Measurements from ENCODE around the gene EHD2.
"Not testable (repeated sequence)": the region's sequence is repeated elsewhere in the genome, so short reads cannot be mapped to it uniquely, and the experiment has no call there.

EHD2 gene

GRCh38 chr19:47752440-47753211 lies 39.4 kb downstream of the EHD2 start:
- DNase-seq, result no peak

DNA sequence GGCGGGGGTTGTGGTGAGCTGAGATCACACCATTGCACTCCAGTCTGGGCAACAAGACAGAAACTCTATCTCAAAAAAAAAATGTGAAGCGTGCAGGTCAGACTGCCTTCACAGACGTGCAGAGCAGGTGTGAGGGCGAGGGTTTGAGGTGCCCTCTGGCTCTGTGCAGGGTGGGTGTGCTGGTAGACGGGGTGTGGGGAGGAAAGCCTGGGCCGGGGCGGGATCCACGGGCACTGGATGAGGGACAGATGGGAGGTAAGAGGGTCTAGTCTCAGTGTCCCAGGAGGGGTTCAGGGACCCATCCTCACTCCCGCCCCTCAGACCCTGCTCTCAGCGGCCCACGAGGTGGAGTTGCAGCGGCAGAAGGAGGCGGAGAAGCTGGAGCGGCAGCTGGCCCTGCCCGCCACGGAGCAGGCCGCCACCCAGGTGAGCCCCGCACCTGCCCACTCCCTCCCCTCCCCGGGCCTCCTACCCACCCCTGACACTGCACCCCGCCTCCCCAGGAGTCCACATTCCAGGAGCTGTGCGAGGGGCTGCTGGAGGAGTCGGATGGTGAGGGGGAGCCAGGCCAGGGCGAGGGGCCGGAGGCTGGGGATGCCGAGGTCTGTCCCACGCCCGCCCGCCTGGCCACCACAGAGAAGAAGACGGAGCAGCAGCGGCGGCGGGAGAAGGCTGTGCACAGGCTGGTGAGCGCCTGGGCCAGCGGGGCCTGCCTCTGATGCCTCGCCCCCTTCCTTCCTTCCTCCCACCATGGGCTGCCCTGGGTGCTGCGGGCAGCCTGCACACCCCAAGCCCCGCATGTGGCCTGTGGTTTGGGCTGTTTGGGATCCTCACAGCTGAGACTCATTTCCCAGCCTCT lies 41.2 kb downstream of the EHD2 start:
- DNase-seq, result no peak

- DNase-seq, result no peak
Observed at GRCh38 chr19:47755065-47755761, 42.0 kb downstream of the EHD2 start.

DNA sequence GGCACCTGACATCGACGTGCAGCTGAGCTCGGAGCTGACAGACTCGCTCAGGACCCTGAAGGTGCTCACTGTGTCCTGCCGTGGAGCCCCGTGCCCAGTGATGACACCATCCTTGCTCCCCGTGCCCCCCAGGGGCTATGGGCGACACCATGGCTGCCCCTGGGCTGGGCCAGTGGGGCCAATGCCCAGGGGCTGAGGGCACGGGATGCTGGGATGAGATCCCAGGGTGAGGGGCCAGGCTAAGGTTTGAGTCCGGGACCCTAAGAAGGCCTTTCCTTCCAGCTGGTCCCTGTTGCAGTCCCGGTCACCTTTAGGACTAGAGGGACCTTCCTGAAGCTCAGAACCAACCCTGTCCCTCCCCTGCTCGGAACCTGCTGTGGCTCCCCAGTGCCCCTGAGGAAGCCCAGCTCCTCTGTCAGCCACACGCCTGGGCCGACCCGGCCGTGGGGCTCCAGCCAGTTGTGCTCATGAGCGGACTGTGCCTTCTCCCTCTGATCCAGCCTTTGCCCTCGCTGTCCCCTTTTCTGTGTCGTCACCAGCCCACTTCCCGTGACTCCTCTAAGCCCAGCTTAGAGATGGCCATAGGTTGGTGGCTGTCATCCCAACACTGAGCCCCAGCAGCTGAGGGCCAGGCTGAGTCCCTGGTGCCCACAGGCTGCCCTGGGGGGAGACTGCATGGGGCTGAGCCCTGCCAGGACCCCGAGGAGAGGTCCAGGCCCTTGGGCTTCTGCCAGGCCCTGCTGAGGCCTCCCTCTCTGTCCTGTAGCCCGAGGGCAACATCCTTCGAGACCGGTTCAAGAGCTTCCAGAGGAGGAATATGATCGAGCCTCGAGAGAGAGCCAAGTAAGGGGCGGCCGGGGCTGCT lies 42.8 kb downstream of the EHD2 start:
- no peak for DNase-seq

GRCh38 chr19:47756627-47756929 lies 43.4 kb downstream of the EHD2 start:
- no peak for DNase-seq

DNA sequence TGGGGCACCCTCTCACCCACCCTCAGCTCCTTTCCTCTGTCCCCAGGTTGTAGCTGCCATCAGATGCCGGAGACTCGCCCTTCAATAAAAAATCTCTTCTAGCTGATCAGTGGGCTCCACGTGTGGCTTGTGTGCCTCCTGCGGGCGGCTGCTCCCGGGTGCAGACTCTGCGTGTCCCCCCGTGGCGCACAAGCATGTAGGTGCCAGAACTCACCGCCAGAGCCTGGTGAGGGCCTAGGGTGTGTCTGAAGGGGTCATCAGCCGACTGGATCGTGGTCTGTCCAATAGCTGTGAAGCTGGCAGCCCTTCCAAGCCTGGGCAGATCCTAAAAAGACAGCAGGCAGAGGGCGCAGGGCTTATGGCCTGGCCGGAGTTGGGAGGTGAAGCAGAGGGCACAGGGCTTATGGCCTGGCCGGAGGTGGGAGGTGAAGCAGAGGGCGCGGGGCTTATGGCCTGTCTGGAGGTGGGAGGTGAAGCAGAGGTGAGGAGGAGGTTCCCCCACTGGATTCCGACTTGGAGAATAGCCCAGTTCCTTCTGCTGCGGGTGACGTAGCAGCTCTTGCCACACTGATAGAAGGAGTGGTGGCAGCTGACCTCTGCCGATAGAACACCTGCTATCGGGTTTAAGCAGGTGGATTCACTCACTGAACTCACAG lies 43.9 kb downstream of the EHD2 start:
- DNase-seq, result no peak

- DNase-seq, result no peak
Observed at GRCh38 chr19:47757617-47758442, 44.6 kb downstream of the EHD2 start.

DNA sequence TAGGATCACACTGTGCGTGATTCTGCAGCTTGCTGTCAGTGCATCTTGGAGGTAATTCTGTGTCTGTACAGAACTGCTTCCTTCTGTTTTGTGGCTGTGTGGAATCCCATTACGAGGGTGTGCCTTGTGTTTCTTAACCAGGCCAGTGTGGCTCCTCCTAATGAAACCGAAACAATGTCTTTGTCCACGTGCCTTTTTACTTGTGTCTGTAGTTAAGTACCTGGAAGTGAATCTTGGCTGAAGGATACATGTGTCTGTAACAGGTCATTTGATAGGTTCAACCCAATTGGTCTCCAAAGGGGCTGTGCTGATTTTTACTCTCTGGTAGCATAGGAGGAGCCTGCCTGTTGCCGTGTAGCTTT lies 45.2 kb downstream of the EHD2 start:
- no peak for DNase-seq

DNA sequence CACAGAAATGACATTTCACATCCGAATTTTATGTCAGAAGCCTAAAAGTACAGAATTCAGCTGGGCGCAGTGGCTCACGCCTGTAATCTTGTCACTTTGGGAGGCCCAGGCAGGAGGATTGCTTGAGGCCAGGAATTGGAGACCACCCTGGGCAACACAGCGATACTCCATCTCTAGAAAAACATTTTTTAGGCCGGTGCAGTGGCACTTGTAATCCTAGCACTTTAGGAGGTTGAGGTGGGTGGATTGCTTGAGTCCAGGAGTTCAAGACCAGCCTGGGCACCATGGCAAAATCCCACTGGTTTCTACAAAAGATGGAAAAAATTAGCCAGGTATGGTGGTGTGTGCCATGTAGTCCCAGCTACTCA lies 47.4 kb downstream of the EHD2 start:
- DNase-seq, result no peak

DNA sequence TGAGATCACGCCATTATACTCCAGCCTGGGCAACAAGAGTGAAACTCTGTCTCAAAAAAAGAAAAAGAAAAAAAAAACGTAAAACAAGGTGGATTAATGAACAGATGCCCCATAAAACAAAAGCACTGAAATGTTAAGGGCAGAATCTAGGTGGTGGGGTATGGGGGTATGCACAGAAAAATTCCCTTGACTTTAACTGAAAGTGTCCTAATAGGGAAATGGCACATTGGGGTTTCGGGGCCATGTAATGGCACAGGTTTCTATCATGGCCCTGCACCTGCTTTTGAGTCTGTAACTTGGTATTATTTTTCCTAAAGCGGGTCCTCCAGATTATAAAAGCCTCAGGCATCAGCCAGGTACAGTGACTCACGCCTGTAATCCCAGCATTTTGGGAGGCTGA lies 48.3 kb downstream of the EHD2 start:
- DNase-seq, result no peak

- no peak for DNase-seq
Observed at GRCh38 chr19:47762151-47762550, 48.9 kb downstream of the EHD2 start.

DNA sequence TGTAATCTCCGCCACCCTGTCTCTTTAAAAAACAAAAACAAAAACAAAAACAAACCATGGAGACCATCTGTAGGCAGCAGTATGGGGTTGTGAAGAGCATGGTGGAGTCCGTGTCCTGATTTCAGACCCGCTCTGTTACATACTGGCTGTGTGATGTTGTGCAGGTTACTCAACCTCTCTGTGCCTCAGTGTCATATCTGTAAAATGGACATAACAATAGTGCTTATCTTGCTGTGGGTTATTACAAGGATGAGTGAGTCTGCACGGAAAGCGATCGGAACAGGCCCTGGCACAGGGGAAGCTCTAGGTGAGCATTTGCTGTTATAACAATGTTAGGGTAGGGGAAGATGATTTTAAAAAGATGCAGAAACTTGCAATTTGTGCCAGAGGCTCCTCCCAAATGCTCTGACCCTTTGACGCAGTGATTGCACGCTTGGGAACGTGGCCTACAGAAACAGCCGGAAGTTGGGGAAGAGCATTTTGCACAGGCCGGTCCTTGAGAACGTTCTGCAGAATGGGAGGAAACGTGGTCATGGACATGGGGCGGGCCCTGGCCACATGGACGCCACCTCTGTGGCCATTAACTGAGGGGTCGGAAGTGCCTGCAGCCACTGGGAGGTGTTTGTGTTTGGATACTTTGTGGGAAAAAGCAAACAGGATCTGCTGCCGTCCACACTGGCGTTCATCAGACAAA lies 49.5 kb downstream of the EHD2 start:
- no peak for DNase-seq

GRCh38 chr19:47764705-47765104 lies 51.5 kb downstream of the EHD2 start:
- DNase-seq, result not testable (repeated sequence)

GRCh38 chr19:47765523-47766358 lies 52.5 kb downstream of the EHD2 start:
- DNase-seq, result peak; percentile 64

GRCh38 chr19:47766359-47766620 lies 53.1 kb downstream of the EHD2 start:
- DNase-seq, result no peak

- DNase-seq, result no peak
Observed at GRCh38 chr19:47766670-47767069, 53.4 kb downstream of the EHD2 start.

DNA sequence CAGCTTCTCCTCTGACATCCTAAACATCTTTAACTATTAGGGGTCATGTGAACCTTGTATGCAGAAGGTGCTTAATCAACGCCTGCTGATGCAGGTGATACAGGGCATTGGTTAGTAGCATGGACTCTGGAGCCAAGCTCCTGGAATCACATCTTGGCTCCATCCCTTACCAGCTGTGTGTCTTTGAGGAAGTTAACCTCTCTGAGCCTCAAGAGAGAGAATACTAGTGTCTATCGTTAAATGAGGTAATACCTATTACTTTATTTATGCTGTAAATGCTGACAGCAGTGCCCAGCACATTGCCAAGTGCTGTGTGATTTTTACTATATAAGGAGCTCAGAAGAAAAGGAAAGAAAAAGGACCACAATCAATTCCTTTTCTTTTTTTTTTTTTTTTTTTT lies 54.1 kb downstream of the EHD2 start:
- no peak for DNase-seq

GRCh38 chr19:47768604-47769003 lies 55.4 kb downstream of the EHD2 start:
- DNase-seq, result no peak

DNA sequence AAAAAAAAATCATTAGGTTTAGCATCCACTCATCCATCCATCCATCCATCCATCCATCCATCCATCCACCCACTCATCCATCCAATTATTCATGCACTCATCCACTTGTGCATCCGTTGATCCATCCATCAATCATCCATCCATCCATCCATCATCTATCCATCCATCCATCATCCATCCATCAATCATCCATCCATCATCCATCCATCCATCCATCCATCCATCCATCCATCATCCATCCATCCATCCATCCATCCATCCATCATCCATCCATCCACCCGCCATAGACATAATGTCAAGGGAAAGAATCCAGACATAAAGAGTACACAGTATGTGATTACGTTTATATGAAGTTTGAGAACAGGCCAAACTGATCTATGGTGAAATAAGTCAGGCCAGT lies 56.3 kb downstream of the EHD2 start:
- DNase-seq, result no peak

DNA sequence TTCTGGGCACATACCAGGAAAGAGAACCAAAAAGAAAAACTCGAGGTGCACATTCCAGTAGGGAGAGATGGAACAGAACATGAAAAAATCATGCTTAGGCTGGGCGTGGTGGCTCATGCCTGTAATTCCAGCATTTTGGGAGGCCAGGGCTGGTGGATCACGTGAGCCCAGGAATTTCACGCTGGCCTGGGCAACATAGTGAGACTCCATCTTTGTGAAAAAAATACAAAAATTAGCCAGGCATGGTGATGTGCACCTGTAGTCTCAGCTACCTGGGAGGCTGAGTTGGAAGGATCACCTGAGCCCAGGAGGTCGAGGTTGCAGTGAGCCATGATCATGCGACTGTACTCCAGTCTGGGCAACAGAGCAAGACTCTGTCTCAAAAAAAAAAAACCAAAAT lies 58.1 kb downstream of the EHD2 start:
- not testable (repeated sequence) for DNase-seq

Measured in CD4-positive, alpha-beta T cell treated with Interleukin-17A for 4 hours (primary cell).